CD4-positive, CD25-positive, alpha-beta regulatory T cell (primary cell): Measurements from ENCODE around the gene ARHGAP20. TPM values are rescaled to one million over a fixed set of nuclear protein-coding genes. Genes with fewer than 3 reads are reported as not detected.

Source experiments
- ATAC-seq, 2 donors: fragments of 150-1000 bp; cut with Tn5 transposase; one replicate each; pipeline ENCODE4 v1.10.0; 2021; ENCODE audit warnings: low read depth in 2 of 2, moderate number of reproducible peaks in 2 of 2, moderate library complexity in 1 of 2
- DNase-seq, 3 donors: peaks; one replicate each; pipeline versions ENCODE4 v3.0.0 to v3.0.0-alpha.2; 2012 to 2022; ENCODE audit warnings: mixed read lengths in 1 of 3
- H3K27ac ChIP-seq: one replicate; pipeline ENCODE4 v1.7.0; 2013; ENCODE audit warnings: mild to moderate bottlenecking, low read length; ENCODE audit not compliant: insufficient read depth, poor library complexity, severe bottlenecking
- H3K27me3 ChIP-seq: one replicate; pipeline ENCODE4 v1.7.0; 2013; ENCODE audit warnings: low read length; ENCODE audit not compliant: control insufficient read depth, insufficient read depth
- H3K36me3 ChIP-seq: one replicate; pipeline ENCODE4 v1.7.0; 2013; ENCODE audit warnings: mild to moderate bottlenecking, low read length, moderate library complexity; ENCODE audit not compliant: control insufficient read depth, insufficient read depth
- H3K4me1 ChIP-seq: 2 replicates; pipeline ENCODE4 v1.7.0; 2013; ENCODE audit warnings: mild to moderate bottlenecking, low read length; ENCODE audit not compliant: insufficient read depth, control insufficient read depth, poor library complexity, severe bottlenecking
- H3K4me3 ChIP-seq: one replicate; pipeline ENCODE4 v1.7.0; 2013; ENCODE audit warnings: low read depth, mild to moderate bottlenecking, low read length, moderate library complexity
- H3K9me3 ChIP-seq, 2 experiments: 1 replicate in 1 of 2; 2 replicates in 1 of 2; pipeline ENCODE4 v1.7.0; 2013; ENCODE audit warnings: low read length in 2 of 2, mild to moderate bottlenecking in 1 of 2, moderate library complexity in 1 of 2; ENCODE audit not compliant: control insufficient read depth in 2 of 2
- H3K27ac Mint-ChIP-seq, 3 donors: one replicate each; pipeline ENCODE4 v1.8.0; 2020 to 2022; ENCODE audit warnings: mild to moderate bottlenecking in 3 of 3, mixed read lengths in 3 of 3, moderate library complexity in 2 of 3
- H3K27me3 Mint-ChIP-seq: one replicate; pipeline ENCODE4 v1.8.0; 2022; ENCODE audit warnings: mild to moderate bottlenecking, mixed read lengths
- H3K36me3 Mint-ChIP-seq: one replicate; pipeline ENCODE4 v1.8.0; 2020; ENCODE audit warnings: mixed read lengths
- H3K4me1 Mint-ChIP-seq, 4 donors: one replicate each; pipeline ENCODE4 v1.8.0; 2020 to 2022; ENCODE audit warnings: mixed read lengths in 4 of 4, mild to moderate bottlenecking in 1 of 4
- H3K4me3 Mint-ChIP-seq, 4 donors: one replicate each; pipeline ENCODE4 v1.8.0; 2020 to 2022; ENCODE audit warnings: mild to moderate bottlenecking in 4 of 4, mixed read lengths in 4 of 4, moderate library complexity in 3 of 4
- H3K9me3 Mint-ChIP-seq, 7 donors: one replicate each; pipeline ENCODE4 v1.8.0; 2020 to 2022; ENCODE audit warnings: mixed read lengths in 7 of 7, mild to moderate bottlenecking in 3 of 7, moderate library complexity in 2 of 7
- polyA plus RNA-seq, 4 donors: library from polyadenylated mRNA; unstranded; fragments of 300-500 nt; fragmentation: Illumina TruSeq; gene quantifications; one replicate each; pipeline ENCODE4 v1.2.3, GENCODE V29; 2021
- total RNA-seq: library from RNA; stranded (reverse); gene quantifications from one replicate; pipeline ENCODE4 v1.2.3, GENCODE V29; 2022

ARHGAP20 gene
- total and polyA plus RNA-seq, 5 donors from 2014 or later, result not detected

- Histone ChIP-seq H3K27me3 (peaks cover 51% of the 10 kb centered on the region), H3K4me3 (no peak overlapping the region)
Observed at GRCh38 chr11:110713449-110713776, 1.2 kb upstream of the ARHGAP20 start.

GRCh38 chr11:110712659-110713448 lies 617 bp upstream of the ARHGAP20 start:
- Mint-ChIP-seq H3K27me3 (peaks cover 47% of the 10 kb centered on the region), H3K36me3 (no peaks in the 10 kb centered on the region), H3K27ac (peak overlapping the region in 1 of 3 donors; percentile 86), H3K4me3 (peak overlapping the region in 3 of 4 donors; percentile 16 to 50 (median 35)), H3K4me1 (peaks cover 0 to 22% (median 7%) of the 10 kb centered on the region in 4 donors), H3K9me3 (peaks cover 0 to 7% (median 2%) of the 10 kb centered on the region in 7 donors)
- no peak overlapping the region for H3K4me3 ChIP-seq
- peaks cover 55% of the 10 kb centered on the region for H3K27me3 ChIP-seq
- H3K9me3 ChIP-seq, result no peaks in the 10 kb centered on the region
- DNase-seq (no peak), ATAC-seq (peak; percentile 26 to 27)
- no peaks in the 10 kb centered on the region for H3K36me3 ChIP-seq
- H3K27ac ChIP-seq, result no peak overlapping the region
- peaks cover 19% of the 10 kb centered on the region for H3K4me1 ChIP-seq

More at GRCh38 chr11:110713449-110713776, 1.2 kb upstream of the ARHGAP20 start:
- Mint-ChIP-seq H3K36me3 (no peaks in the 10 kb centered on the region), H3K4me3 (peak overlapping the region in 3 of 4 donors; percentile 16 to 44 (median 37)), H3K27ac (no peak overlapping the region), H3K27me3 (peaks cover 41% of the 10 kb centered on the region), H3K9me3 (peaks cover 0 to 7% (median 2%) of the 10 kb centered on the region in 7 donors), H3K4me1 (peaks cover 0 to 22% (median 7%) of the 10 kb centered on the region in 4 donors)
- DNase-seq, result no peak
- H3K9me3 ChIP-seq, result no peaks in the 10 kb centered on the region
- H3K4me1 ChIP-seq, result peaks cover 19% of the 10 kb centered on the region
- no peak for ATAC-seq
- no peaks in the 10 kb centered on the region for H3K36me3 ChIP-seq
- H3K27ac ChIP-seq, result no peak overlapping the region

GRCh38 chr11:110711448-110711775 lies 825 bp downstream of the ARHGAP20 start:
- Mint-ChIP-seq H3K27ac (no peak overlapping the region), H3K27me3 (peaks cover 51% of the 10 kb centered on the region), H3K4me1 (peaks cover 0 to 22% (median 7%) of the 10 kb centered on the region in 4 donors), H3K36me3 (no peaks in the 10 kb centered on the region), H3K4me3 (peak overlapping the region in 1 of 4 donors; percentile 69), H3K9me3 (peaks cover 0 to 7% (median 2%) of the 10 kb centered on the region in 7 donors)
- peaks cover 54% of the 10 kb centered on the region for H3K27me3 ChIP-seq
- H3K4me3 ChIP-seq, result no peak overlapping the region
- peaks cover 19% of the 10 kb centered on the region for H3K4me1 ChIP-seq
- DNase-seq, result no peak
- H3K27ac ChIP-seq, result no peak overlapping the region
- no peak for ATAC-seq
- H3K36me3 ChIP-seq, result no peaks in the 10 kb centered on the region
- no peaks in the 10 kb centered on the region for H3K9me3 ChIP-seq

GRCh38 chr11:110710628-110711381 lies 1.4 kb downstream of the ARHGAP20 start:
- peaks cover 0 to 22% (median 7%) of the 10 kb centered on the region in 4 donors for H3K4me1 Mint-ChIP-seq
- H3K27ac ChIP-seq, result no peak overlapping the region
- no peak overlapping the region for H3K4me3 ChIP-seq
- peaks cover 56% of the 10 kb centered on the region for H3K27me3 Mint-ChIP-seq
- ATAC-seq, result no peak
- no peak for DNase-seq
- H3K36me3 Mint-ChIP-seq, result no peaks in the 10 kb centered on the region
- peaks cover 19% of the 10 kb centered on the region for H3K4me1 ChIP-seq
- H3K9me3 Mint-ChIP-seq, result peaks cover 0 to 7% (median 2%) of the 10 kb centered on the region in 7 donors
- peak overlapping the region in 2 of 4 donors; percentile 33 to 68 for H3K4me3 Mint-ChIP-seq
- no peaks in the 10 kb centered on the region for H3K36me3 ChIP-seq
- no peaks in the 10 kb centered on the region for H3K9me3 ChIP-seq
- H3K27me3 ChIP-seq, result peaks cover 53% of the 10 kb centered on the region
- H3K27ac Mint-ChIP-seq, result peak overlapping the region in 1 of 3 donors; percentile 70

- peaks cover 14% of the 10 kb centered on the region for H3K27me3 ChIP-seq
- ATAC-seq, result no peak
- peaks cover 26% of the 10 kb centered on the region for H3K27me3 Mint-ChIP-seq
- no peaks in the 10 kb centered on the region for H3K4me1 Mint-ChIP-seq
- H3K27ac Mint-ChIP-seq, result no peak overlapping the region
- no peak for DNase-seq
- H3K4me3 Mint-ChIP-seq, result no peak overlapping the region
- no peaks in the 10 kb centered on the region for H3K36me3 Mint-ChIP-seq
- no peak overlapping the region for H3K4me3 ChIP-seq
- no peaks in the 10 kb centered on the region for H3K4me1 ChIP-seq
- peaks cover 0 to 2% (median 1%) of the 10 kb centered on the region in 7 donors for H3K9me3 Mint-ChIP-seq
- H3K27ac ChIP-seq, result no peak overlapping the region
- no peaks in the 10 kb centered on the region for H3K9me3 ChIP-seq
- H3K36me3 ChIP-seq, result no peaks in the 10 kb centered on the region
Observed at GRCh38 chr11:110704210-110704864, 7.9 kb downstream of the ARHGAP20 start.

GRCh38 chr11:110691926-110692325 lies 20.3 kb downstream of the ARHGAP20 start:
- Mint-ChIP-seq H3K4me1 (no peaks in the 10 kb centered on the region), H3K27me3 (peaks cover 5% of the 10 kb centered on the region), H3K4me3 (no peak overlapping the region), H3K27ac (no peak overlapping the region), H3K9me3 (peaks cover 0 to 1% (median 0%) of the 10 kb centered on the region in 7 donors), H3K36me3 (no peaks in the 10 kb centered on the region)
- Histone ChIP-seq H3K27ac (no peak overlapping the region), H3K36me3 (no peaks in the 10 kb centered on the region), H3K4me1 (no peaks in the 10 kb centered on the region), H3K27me3 (no peaks in the 10 kb centered on the region), H3K4me3 (no peak overlapping the region), H3K9me3 (no peaks in the 10 kb centered on the region)
- no peak for ATAC-seq
- no peak for DNase-seq

GRCh38 chr11:110689306-110689705 lies 22.9 kb downstream of the ARHGAP20 start:
- Histone ChIP-seq H3K4me3 (no peak overlapping the region), H3K27me3 (no peaks in the 10 kb centered on the region), H3K9me3 (no peaks in the 10 kb centered on the region), H3K4me1 (no peaks in the 10 kb centered on the region), H3K27ac (no peak overlapping the region), H3K36me3 (no peaks in the 10 kb centered on the region)
- no peaks in the 10 kb centered on the region for H3K36me3 Mint-ChIP-seq
- no peak overlapping the region for H3K4me3 Mint-ChIP-seq
- no peak overlapping the region for H3K27ac Mint-ChIP-seq
- peaks cover 5% of the 10 kb centered on the region for H3K27me3 Mint-ChIP-seq
- H3K4me1 Mint-ChIP-seq, result no peaks in the 10 kb centered on the region
- H3K9me3 Mint-ChIP-seq, result peaks cover 0 to 1% (median 0%) of the 10 kb centered on the region in 7 donors
- no peak for DNase-seq
- no peak for ATAC-seq
